GM21423 (cell line): ENCODE data around the gene MDK.

ENCODE experiments used
- ATAC-seq: cut with Tn5 transposase; IDR thresholded peaks from one replicate; pipeline ENCODE4 v1.9.1; 2021; ENCODE audit warnings: mild to moderate bottlenecking, moderate library complexity; ENCODE audit not compliant: unreplicated experiment

Gene MDK

GRCh38 chr11:46393231-46393616 is 11.8 kb downstream of the MDK start:
- no peak for ATAC-seq

GRCh38 chr11:46393759-46394158 is 12.3 kb downstream of the MDK start:
- ATAC-seq = no peak

GRCh38 chr11:46397526-46397925 is 16.1 kb downstream of the MDK start:
- no peak for ATAC-seq

GRCh38 chr11:46402957-46403902 is 21.8 kb downstream of the MDK start:
- no peak for ATAC-seq

GRCh38 chr11:46404476-46405017 is 23.1 kb downstream of the MDK start:
- no peak for ATAC-seq

- ATAC-seq = no peak
These were observed 26.2 kb downstream of the MDK start for GRCh38 chr11:46407635-46408034.

- ATAC-seq = no peak
These were observed 27.0 kb downstream of the MDK start for GRCh38 chr11:46408407-46408986.

- ATAC-seq = no peak
These were observed 28.6 kb downstream of the MDK start for GRCh38 chr11:46410021-46410420.

- no peak for ATAC-seq
These were observed 32.4 kb downstream of the MDK start for GRCh38 chr11:46413760-46414465.

- no peak for ATAC-seq
These were observed 33.0 kb downstream of the MDK start for GRCh38 chr11:46414466-46414796.

GRCh38 chr11:46414879-46415278 is 33.4 kb downstream of the MDK start:
- no peak for ATAC-seq

GRCh38 chr11:46417711-46418110 is 36.2 kb downstream of the MDK start:
- ATAC-seq = no peak

GRCh38 chr11:46418751-46419150 is 37.3 kb downstream of the MDK start:
- ATAC-seq = no peak

- no peak for ATAC-seq
These were observed 39.0 kb downstream of the MDK start for GRCh38 chr11:46420513-46420912.

GRCh38 chr11:46421257-46421880 is 39.9 kb downstream of the MDK start:
- ATAC-seq = no peak

GRCh38 chr11:46422588-46422987 is 41.1 kb downstream of the MDK start:
- no peak for ATAC-seq

- ATAC-seq = no peak
These were observed 44.9 kb downstream of the MDK start for GRCh38 chr11:46426233-46426991.

GRCh38 chr11:46427364-46427763 is 45.9 kb downstream of the MDK start:
- no peak for ATAC-seq

GRCh38 chr11:46429717-46430116 is 48.2 kb downstream of the MDK start:
- no peak for ATAC-seq

GRCh38 chr11:46431211-46431610 is 49.7 kb downstream of the MDK start:
- ATAC-seq = no peak
